Smooth muscle cell (in vitro differentiated cells): ENCODE measurements around the gene ASIC4. TPM values are rescaled to one million over a fixed set of nuclear protein-coding genes. Genes with fewer than 3 reads are reported as not detected.

Experiments
- DNase-seq: peaks from one replicate; lab custom pipeline; 2025; ENCODE audit not compliant: unreplicated experiment; lab: John Stamatoyannopoulos, UW
- H2AFZ ChIP-seq: fragments of 200-600 bp; sonication (generic); 2 replicates; pipeline ENCODE4 v1.6.0; 2016; ENCODE audit warnings: antibody characterized with exemption, low read depth, mild to moderate bottlenecking
- H3F3A ChIP-seq: fragments of 200-600 bp; sonication (generic); 2 replicates; pipeline ENCODE4 v1.6.0; 2017; ENCODE audit warnings: antibody characterized with exemption, low read depth
- H3K27ac ChIP-seq: fragments of 200-600 bp; sonication (generic); 2 replicates; pipeline ENCODE4 v1.5.1; 2016; ENCODE audit warnings: low read depth, mild to moderate bottlenecking
- H3K27me3 ChIP-seq: fragments of 200-600 bp; sonication (generic); 2 replicates; pipeline ENCODE4 v1.6.1; 2016; ENCODE audit warnings: low read depth, mild to moderate bottlenecking
- H3K36me3 ChIP-seq: fragments of 200-600 bp; sonication (generic); 2 replicates; pipeline ENCODE4 v1.5.1; 2016; ENCODE audit warnings: low read depth
- H3K4me1 ChIP-seq: fragments of 200-600 bp; sonication (generic); 2 replicates; pipeline ENCODE4 v1.5.1; 2016; ENCODE audit warnings: low read depth
- H3K4me2 ChIP-seq: fragments of 200-600 bp; sonication (generic); 2 replicates; pipeline ENCODE4 v1.6.0; 2016; ENCODE audit warnings: mild to moderate bottlenecking
- H3K4me3 ChIP-seq: fragments of 200-600 bp; sonication (generic); 2 replicates; pipeline ENCODE4 v1.5.1; 2016; ENCODE audit warnings: mild to moderate bottlenecking
- H3K79me2 ChIP-seq: fragments of 200-600 bp; sonication (generic); 2 replicates; pipeline ENCODE4 v1.6.0; 2016; ENCODE audit warnings: low read depth, mild to moderate bottlenecking
- H3K9ac ChIP-seq: fragments of 200-600 bp; sonication (generic); 2 replicates; pipeline ENCODE4 v1.6.0; 2016; ENCODE audit warnings: low read depth
- H3K9me3 ChIP-seq: fragments of 200-600 bp; sonication (generic); replicated peaks from 2 replicates; pipeline ENCODE4 v1.5.1; 2016; ENCODE audit warnings: low read depth
- H4K20me1 ChIP-seq: fragments of 200-600 bp; sonication (generic); 2 replicates; pipeline ENCODE4 v1.6.0; 2016; ENCODE audit warnings: low read depth
- CTCF ChIP-seq: fragments of 200-600 bp; sonication (generic); IDR thresholded peaks from 2 replicates; pipeline ENCODE4 v1.5.1; 2017; ENCODE audit warnings: borderline replicate concordance, mild to moderate bottlenecking, antibody characterized with exemption; ENCODE audit not compliant: insufficient read depth, poor library complexity, severe bottlenecking
- whole genome bisulfite sequencing: methylation state at CpG from one replicate; pipeline ENCODE4 v1.1.7; 2016; ENCODE audit warnings: low lambda C conversion rate; 5-methylcytosine and 5-hydroxymethylcytosine counted together
- polyA plus RNA-seq: library from polyadenylated mRNA; unstranded; fragments of >200 nt; fragmentation: Nextera tagmentation; extraction: Ambion mirVana; gene quantifications from 2 replicates; pipeline ENCODE4 v1.2.1, GENCODE V29; 2016
- total RNA-seq: library from RNA; depleted of rRNA; stranded (reverse); fragments of >200 nt; gene quantifications from 2 replicates; pipeline ENCODE4 v1.2.3, GENCODE V29; 2014

Gene ASIC4
- total and polyA plus RNA-seq, 2 experiments from 2014 or later, result 0.32 to 0.49 TPM

GRCh38 chr2:219484343-219485200 is 29.7 kb upstream of the ASIC4 start:
- Histone ChIP-seq H3F3A (no peaks in the 10 kb centered on the region), H3K27me3 (peaks cover 33% of the 10 kb centered on the region), H3K9me3 (no peaks in the 10 kb centered on the region), H2AFZ (no peak overlapping the region), H3K4me1 (peaks cover 25% of the 10 kb centered on the region), H3K4me2 (peak overlapping the region; percentile 99), H4K20me1 (no peaks in the 10 kb centered on the region), H3K36me3 (no peaks in the 10 kb centered on the region), H3K9ac (no peak overlapping the region), H3K4me3 (peak overlapping the region; percentile 45), H3K79me2 (no peaks in the 10 kb centered on the region), H3K27ac (no peak overlapping the region)
- TF ChIP-seq CTCF, result no peak
- 5% methylated on average over 83 of the region's 89 CpGs for WGBS
- no peak for DNase-seq

GRCh38 chr2:219485201-219485580 is 29.1 kb upstream of the ASIC4 start:
- Histone ChIP-seq H3K4me2 (peak overlapping the region; percentile 99), H3K79me2 (no peaks in the 10 kb centered on the region), H3F3A (no peaks in the 10 kb centered on the region), H3K4me1 (peaks cover 25% of the 10 kb centered on the region), H3K9ac (no peak overlapping the region), H3K27ac (no peak overlapping the region), H3K27me3 (peaks cover 33% of the 10 kb centered on the region), H3K36me3 (no peaks in the 10 kb centered on the region), H4K20me1 (no peaks in the 10 kb centered on the region), H2AFZ (no peak overlapping the region), H3K9me3 (no peaks in the 10 kb centered on the region), H3K4me3 (no peak overlapping the region)
- DNase-seq, result no peak
- TF ChIP-seq CTCF, result no peak
- WGBS, result 79% methylated on average over 11 of the region's 12 CpGs

GRCh38 chr2:219486380-219486959 is 27.8 kb upstream of the ASIC4 start:
- no peak overlapping the region for H3K4me2 ChIP-seq
- no peak overlapping the region for H3K27ac ChIP-seq
- no peaks in the 10 kb centered on the region for H3K36me3 ChIP-seq
- H3K27me3 ChIP-seq, result peaks cover 33% of the 10 kb centered on the region
- WGBS, result 56% methylated on average over 7 of the region's 8 CpGs
- H3K9me3 ChIP-seq, result no peaks in the 10 kb centered on the region
- no peak overlapping the region for H3K9ac ChIP-seq
- H3K79me2 ChIP-seq, result no peaks in the 10 kb centered on the region
- no peaks in the 10 kb centered on the region for H3F3A ChIP-seq
- DNase-seq, result no peak
- no peak for TF ChIP-seq CTCF
- no peaks in the 10 kb centered on the region for H4K20me1 ChIP-seq
- H2AFZ ChIP-seq, result no peak overlapping the region
- peaks cover 25% of the 10 kb centered on the region for H3K4me1 ChIP-seq
- no peak overlapping the region for H3K4me3 ChIP-seq
